Umbilical cord (tissue), 2 donors: ENCODE data around the gene TXNIP. TPM values are rescaled to one million over a fixed set of nuclear protein-coding genes. Genes with fewer than 3 reads are reported as not detected.

Experiments
- DNase-seq: peaks from one replicate; pipeline ENCODE4 v3.0.0-alpha.2; 2015; ENCODE audit warnings: low spot score
- total RNA-seq: library from RNA; depleted of rRNA; stranded (reverse); fragments of >200 nt; gene quantifications from one replicate; pipeline ENCODE4 v1.2.3, GENCODE V29; 2014; ENCODE audit warnings: low replicate concordance; ENCODE audit not compliant: insufficient read depth

Gene TXNIP
- total RNA-seq, 1 donor from 2014 or later, result 547 TPM

DNA sequence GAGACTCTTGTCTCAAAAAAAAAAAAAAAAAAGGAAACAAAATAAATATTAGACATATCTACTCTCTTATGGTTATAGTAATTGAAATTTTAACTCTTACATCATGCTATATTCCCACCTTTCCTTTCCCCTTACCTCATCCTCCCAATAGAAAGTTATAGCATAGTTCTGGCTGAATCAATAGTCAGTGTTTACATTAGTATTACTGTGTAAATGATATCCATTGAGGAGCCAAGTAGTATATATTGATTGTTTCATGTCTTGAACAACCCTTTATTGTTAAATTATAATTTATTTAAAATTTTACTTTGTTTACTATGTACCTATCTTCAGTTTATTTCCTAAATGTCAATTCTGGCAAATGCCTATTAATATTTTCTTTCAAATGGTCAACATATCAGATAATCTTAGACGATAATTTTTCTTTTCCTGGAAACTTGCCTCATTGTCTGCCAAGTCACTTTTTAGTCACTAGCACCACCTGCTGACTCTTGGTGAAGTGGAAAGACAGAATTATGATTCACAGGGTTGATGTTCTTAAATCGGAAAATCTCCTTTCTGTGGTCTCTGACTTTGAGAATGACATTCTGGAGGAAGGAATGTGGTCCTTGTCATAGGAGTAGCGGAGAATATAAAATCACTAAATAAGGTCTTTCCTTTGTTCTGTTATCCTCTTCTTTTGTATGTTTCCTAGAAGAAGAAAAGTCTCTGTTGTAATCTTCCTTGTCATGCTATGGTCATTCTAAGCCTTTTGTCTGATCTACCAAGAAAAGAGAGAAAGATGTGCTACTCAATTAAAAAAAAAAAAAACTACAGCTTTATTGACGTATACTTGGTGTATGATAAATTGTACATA, 16.6 kb upstream of the TXNIP start:
- DNase-seq, result peak; percentile 77

DNA sequence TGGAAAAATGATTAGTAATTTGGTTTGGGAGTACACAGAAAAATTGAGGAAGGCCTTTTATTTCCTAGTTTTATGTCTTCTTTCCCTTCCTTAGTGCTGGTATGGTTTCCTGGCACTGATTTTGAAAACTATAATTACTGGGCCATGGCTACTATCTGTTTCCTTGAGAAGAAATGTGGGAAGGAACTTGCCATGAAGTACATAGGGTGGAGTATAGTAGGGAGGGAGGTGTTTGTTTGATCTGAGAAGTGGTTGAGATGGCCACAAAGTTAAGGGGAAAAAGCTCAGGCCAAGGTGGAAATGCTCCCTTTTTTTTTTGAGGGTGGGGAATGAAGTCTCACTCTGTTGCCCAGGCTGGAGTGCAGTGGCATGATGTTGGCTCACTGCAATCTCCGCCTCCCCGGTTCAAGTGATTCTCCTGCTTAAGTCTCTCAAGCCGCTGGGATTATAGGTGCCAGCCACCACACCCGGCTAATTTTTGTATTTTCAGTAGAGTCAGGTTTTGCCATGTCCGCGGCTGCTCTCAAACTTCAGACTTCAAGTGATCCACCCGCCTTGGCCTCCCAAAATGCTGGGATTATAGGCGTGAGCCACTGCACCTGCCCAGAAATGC, 13.9 kb upstream of the TXNIP start:
- DNase-seq, result peak; percentile 47

DNA sequence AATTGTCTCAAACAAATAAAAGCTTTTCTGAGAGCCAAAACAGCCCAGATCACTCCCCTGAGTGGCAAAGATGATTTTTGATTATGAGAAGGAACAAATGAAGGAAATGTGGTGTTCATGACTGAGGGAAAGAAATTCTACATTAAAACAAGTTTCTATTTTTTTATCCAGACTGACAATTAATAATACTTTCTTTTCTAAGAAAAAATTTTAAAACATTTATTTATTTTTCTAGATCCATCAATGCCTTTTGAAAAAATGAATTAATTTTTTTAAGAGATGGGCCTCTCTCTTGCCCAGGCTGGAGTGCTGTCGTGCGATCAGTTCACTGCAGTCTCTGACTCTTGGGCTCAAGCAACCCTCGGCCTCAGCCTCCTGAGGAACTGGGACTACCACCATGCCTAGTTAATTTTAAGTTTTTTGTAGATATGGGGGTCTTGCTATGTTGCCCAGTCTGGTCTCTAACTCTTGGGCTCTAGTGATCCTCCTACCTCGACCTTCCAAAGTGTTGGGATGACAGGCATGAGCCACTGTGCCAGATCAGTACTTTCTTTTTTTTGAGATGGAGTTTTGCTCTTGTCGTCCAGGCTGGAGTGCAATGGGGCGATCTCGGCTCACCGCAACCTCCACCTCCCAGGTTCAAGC, 11.2 kb upstream of the TXNIP start:
- no peak for DNase-seq

GRCh38 chr1:146001709-146002108, 5.3 kb upstream of the TXNIP start:
- no peak for DNase-seq

- peak; percentile 60 for DNase-seq
Measured at GRCh38 chr1:145999321-146000024, 3.1 kb upstream of the TXNIP start.

DNA sequence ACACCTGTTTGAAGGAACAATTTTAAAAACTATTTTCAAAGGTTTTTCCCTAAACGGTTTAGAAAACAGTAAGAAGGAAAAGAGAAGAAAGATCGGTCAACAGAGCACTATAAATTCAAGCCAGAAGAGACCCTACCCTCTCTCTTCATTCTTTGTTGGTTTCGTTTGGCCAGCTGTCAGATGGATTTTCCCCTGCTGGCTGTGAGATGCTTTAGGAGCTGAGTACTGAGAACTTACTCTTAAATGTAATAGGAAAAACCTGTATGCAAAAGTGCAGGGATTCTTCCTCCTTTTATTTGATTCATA, 1.3 kb upstream of the TXNIP start:
- no peak for DNase-seq

GRCh38 chr1:145997016-145997717, 788 bp upstream of the TXNIP start:
- DNase-seq, result no peak

- no peak for DNase-seq
Measured at GRCh38 chr1:145995964-145996432, 381 bp downstream of the TXNIP start.

- DNase-seq, result no peak
Measured at GRCh38 chr1:145995148-145995881, 1.1 kb downstream of the TXNIP start.

- DNase-seq, result no peak
Measured at GRCh38 chr1:145994391-145995120, 1.8 kb downstream of the TXNIP start.

GRCh38 chr1:145993618-145994390, 2.6 kb downstream of the TXNIP start:
- DNase-seq, result no peak

GRCh38 chr1:145992958-145993617, 3.3 kb downstream of the TXNIP start:
- no peak for DNase-seq

- no peak for DNase-seq
Measured at GRCh38 chr1:145992502-145992936, 3.9 kb downstream of the TXNIP start.

- no peak for DNase-seq
Measured at GRCh38 chr1:145991735-145992412, 4.5 kb downstream of the TXNIP start.

- no peak for DNase-seq
Measured at GRCh38 chr1:145990249-145990855, 6.0 kb downstream of the TXNIP start.

DNA sequence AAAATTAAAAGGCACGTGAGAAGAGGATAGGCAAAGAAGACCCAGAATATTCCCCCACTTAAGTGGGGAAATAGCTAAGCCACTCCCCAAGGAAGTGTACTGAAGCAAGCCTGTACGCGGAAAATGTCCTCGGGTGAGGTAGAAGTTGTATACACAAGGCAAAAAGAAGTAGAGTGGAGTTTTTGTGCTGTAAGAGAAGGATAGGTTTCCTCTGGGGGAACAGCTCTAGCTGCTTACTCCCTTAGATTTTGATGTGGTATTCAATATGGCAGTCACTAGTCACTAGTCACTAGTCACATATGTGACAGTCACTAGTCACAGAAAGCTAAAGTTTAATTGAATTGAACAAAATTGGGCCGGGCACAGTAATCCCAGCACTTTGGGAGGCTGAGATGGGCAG, 7.6 kb downstream of the TXNIP start:
- DNase-seq, result no peak

GRCh38 chr1:145987926-145988325, 8.5 kb downstream of the TXNIP start:
- no peak for DNase-seq

GRCh38 chr1:145986551-145986950, 9.8 kb downstream of the TXNIP start:
- DNase-seq, result no peak
